NCI-H1694 (cell line): ENCODE measurements around the gene CHST15.

ENCODE experiments used
- DNase-seq: peaks from one replicate; lab custom pipeline; 2025; lab: John Stamatoyannopoulos, UW

The CHST15 gene

DNA sequence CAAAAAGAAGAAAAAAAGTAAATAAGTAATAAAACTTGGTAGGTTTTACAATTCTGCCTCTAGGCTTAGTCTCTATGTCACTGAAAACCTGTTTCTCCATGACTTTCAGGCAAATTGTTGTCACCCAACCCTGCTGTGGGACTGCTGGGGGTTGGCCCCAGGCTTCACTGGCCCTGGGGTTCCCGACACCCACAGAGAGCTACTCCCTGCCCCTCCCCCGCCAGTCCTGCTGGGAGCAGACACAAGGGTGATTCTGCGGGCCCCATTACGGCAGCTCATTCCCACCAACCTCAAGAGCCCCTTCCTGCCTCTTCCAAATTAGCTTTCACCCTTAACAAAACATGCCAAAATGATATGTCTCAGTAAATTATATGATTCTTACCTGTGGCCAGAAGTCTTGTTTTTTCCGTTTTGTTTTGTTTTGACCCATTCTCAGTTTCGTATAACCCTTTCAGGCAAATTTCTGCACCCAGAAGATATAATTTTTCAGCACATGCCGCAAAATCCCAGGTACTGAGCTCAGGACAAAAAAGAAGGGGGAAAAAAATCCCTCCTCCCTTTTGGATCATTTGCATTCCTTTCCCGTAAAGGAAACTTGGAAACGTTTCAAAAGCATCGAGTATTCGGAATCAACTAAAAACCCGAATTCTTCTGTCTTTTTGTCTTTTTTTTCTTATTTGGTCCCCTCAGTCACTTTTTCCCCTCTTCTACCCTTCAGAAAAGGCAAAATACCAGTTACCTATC, 27.8 kb downstream of the CHST15 start:
- DNase-seq: no peak

DNA sequence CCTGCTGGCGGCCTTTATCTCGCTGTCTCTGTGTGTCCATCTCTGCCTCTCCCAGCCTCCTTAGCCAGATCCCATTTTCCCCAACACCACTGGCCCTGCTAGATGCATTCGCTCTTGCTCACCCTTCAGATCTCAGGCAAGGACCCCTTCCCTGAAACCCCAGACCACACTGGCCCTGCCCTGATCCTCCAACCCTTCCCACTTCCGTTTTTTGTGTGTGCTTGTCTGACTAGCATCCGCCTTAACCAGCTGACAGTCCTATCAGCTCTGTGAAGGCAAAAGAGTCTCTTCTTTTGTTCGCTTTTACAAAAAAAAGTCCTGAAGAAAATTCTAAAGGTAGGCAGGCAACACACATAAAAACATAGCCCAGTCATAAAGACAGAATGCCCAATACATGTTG, 28.7 kb downstream of the CHST15 start:
- DNase-seq: no peak

DNA sequence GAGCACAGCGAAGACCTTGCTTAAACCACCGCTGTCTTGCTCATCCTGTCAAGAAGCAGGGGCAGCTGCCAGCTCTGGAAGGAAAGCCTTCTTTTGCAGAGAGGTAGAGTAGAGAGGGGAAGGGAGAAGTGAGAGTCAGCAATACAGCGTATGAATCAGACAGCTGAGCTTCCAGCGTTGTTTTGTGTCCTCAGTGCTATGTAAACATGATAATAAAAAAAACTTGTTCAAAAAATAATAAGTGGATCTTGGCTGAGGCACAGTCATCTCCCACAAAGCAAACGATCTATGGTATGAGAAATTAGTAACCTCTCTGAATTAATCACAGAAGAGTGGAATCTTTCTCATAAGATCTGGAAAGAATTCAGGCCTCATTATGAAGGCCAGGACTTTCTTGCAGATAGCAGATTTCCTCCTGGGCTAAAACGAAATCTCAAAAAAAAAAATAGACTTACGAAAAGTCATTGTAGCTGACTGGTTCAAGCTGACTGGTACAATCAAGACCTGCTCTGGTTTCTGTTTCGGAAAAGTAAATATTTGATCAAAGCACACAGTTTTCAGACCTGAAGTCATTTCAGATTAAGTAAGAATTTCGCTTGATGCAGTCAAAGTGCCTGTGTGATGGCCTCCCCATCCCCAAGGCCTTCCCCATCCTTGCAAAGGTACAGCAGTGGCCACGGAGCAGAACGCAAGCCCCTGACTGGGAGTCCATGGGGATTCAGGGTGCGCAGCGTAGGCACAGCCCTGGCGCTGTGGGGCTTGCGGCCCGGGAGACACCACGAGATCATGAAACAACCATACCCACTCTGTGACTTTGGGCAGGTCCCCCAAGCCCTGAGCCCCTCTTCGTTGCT, 29.4 kb downstream of the CHST15 start:
- DNase-seq: no peak

DNA sequence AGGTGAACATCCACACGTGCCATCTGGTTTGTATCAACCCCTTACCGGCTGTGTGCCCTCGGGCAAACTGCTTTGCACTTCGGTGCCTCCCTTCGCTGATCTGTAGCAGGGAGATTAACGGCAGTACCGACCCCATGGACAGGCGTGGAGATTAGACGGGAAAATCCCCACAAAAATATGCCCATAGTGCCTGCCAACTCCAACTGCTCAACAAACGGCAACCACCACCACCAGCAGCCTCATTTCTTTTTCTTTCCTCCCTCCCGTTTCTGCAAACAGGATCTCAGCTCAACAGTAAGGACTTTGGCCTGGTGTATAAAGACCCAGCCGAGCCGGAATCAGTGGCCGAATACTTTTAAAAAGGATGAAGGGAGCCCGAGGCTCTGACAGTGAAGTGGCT, 31.0 kb downstream of the CHST15 start:
- no peak for DNase-seq

DNA sequence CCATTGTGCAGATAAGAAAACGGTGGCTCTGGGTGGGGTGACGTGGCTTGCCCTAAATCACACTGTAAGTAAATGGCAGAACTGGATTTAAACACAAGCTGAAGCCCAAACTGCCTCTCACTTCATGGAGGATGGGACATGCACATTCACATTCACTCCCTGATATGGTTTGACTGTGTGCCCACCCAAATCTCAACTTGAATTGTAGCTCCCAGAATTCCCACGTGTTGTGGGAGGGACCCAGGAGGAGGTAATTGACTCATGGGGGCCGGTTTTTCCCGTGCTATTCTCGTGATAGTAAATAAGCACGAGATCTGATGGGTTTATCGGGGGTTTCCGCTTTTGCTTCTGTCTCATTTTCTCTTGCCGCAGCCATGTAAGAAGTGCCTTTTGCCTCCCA, 32.4 kb downstream of the CHST15 start:
- no peak for DNase-seq

DNA sequence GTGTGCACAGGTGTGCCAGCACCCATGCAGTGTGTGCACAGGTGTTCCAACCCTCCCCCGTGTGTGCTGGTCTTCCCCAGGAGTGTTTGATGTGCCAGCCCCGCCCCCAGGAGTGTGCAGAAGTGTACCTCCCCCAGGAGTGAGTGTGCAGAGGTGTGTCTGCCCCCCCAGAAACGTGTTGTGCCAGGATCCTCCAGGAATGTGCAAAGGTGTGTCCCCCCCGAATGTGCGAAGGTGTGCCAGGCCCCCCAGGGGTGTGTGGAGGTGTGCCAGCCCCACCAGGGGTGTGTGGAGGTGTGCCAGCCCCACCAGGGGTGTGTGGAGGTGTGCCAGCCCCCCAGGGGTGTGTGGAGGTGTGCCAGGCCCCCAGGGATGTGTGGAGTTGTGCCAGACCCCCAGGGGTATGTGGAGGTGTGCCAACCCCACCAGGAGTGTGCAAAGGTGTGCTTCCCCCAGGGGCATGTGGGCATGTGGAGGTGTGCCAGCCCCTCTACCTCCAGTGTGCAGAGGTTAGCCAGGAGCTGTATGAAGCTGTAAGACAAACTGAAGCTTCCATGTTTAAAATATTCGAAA, 33.2 kb downstream of the CHST15 start:
- DNase-seq: no peak

DNA sequence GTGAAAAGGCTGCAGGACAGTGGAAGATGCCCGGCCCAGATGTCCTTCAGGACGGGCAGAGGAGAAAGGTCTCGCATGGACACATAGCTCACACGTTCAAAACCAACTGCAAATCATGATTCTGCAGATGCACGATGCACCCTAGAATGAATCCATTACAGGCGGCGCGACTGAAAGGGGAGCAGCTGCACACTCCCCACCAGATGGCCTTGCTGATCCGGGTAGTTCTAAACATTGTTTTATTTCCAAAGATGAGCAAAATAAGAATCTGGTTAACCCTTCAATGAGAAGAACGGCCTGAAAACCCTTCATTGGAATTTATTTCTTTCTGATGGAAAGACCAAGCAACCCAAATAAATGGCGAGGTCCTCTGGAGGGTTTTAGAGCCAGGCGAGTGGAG, 33.8 kb downstream of the CHST15 start:
- peak; percentile 48 for DNase-seq

DNA sequence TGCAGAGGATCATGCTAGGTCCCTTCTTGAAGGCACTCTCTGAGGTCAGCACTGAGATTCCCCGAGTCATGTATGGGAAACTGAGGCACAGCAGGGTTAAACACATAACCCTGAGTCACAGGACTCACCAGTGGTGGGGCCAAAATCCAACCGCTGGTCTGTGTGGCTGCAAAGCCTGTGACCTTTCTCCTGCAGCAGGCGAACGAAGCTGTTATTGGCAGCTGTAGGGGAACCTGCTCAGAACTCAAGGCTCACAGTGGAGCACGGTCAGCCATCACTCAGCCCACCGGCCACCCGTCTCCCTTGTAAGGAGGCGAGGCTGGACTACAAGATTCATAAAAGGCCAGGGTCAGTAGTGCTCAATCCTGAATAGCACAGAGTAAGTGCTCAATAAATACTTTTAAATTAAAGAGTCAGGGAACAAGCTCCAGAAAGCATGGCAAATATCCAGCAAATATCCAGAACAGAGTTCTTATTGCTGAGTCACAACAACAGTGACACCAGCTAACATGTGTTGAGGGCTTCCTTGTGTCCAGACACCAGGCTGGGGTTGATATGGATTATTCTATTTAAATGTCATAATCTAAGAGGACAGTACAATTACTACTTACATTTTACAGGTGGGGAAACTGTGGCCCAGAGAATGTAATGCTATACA, 34.9 kb downstream of the CHST15 start:
- no peak for DNase-seq

DNA sequence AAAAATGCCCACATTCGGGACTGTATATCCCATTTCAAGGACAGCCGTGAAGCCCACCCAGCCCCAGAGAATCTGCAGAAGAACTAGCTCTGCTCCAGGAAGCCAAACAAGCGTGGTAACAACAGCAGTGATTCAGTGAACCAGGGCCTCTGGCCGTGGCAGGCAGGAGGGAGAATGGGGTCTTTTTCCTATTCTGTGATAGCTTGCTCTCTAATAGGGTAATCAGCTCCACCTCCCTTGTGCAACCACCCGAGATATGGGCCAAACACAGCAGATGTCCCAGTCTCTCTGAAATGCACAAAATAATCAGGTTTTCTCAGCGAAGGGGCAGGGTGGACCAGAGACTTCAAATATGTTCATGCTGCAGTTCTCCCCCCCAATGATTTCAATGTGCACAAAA, 35.8 kb downstream of the CHST15 start:
- DNase-seq: peak; percentile 31

DNA sequence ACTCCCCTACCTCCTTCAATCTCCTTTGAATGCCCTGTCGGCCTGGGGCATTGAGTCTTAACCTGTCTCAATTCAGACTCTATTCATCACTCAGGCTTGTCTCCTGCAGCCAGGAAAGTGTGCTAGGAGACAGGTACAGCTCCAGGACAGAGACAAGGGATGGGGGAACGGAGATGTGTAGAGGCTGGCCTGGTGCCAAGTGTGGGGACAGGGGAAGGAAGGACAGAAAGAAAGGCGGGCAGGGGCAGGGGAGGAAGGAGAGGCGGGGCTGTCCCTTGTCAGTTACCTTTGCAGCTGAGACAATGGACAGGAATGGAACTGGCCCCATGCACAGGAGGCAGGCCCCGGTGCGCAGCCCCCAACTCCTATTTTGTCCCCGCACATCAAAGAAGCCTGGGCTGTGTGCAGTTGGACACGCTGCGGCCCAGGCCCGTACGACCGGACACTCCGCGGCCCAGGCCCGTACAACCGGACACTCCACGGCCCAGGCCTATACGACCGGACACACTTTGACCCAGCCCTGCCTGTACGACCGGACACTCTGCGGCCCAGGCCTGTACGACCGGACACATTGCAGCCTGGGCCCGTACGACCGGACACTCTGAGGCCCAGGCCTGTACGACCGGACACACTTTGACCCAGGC, 36.9 kb downstream of the CHST15 start:
- DNase-seq: no peak

DNA sequence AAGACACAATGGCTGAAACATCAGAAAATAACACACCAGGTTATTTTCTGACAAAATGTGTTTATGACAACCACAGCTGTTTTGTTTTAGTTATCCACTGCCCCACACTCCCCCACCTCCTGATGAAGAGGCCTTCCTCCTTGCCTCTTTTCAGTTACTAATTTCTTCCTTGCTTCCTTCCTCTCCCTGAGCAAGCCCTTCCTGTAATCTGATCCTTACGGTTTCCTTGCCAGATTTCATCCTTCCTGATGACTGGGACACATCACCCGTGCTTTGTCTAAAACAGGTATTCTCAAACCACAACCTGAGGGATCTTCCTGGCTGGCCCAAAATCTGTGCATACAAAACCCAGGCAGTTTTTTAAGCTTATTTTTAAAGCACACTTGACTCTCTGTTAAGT, 39.4 kb downstream of the CHST15 start:
- DNase-seq: no peak

DNA sequence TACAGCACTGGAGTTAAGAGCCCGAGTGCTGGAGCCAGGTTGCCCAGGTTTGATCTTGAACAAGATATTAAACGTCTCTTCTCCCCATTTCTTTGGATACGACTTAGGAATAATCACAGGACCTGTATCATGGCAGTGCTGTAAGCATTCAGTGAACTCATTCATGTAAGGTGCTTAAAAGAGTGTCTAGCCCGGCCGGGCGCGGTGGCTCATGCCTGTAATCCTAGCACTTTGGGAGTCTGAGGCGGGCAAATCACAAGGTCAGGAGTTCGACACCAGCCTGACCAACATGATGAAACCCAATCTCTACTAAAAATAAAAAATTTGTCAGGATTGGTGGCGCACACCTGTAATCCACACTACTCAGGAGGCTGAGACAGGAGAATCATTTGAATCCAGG, 40.8 kb downstream of the CHST15 start:
- no peak for DNase-seq

DNA sequence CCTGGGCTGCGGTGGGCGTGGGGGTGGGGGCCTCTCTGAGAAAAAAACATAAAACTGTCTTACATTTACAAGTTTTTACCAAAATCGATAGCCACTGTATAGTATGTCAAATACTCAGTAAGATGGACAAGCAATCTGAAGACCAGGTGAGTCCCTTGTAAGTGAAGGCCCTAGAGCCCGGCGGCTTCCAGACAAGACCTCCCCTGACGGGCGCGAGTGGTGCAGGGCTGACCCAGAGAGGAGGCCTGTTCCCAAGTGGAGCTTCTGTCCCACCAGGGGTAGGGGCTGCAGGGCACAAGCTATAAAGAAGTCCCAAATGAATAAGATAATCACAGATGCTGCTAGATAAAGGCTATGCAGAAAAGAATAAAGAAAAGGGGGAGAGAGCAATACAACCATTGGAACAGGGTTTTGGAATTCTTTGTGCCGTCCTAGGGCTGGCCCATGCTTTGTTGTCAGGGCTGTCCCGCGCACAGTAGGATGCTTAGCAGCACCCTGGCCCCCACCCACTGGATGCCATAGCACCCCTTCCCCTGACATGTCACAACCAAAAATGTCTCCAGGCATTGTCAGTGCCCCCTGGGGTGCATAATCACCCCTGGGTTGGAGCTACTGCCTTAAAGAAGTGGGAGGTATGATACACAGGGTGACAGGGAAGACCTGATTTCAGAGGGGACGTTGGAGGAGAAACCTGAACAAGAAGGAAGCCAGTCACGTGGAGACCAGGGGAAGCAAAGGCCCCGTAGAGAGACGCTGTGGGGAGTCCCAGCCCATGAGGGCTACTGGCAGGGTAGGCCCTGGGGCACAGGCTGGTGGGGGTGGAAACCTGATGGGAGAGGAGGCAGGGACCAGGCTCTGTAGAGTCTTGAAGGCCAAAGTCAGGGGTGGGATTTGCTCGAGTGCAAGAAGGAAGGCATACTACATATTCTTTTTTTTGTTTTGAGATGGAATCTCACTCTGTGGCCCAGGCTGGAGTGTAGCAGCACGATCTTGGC, 43.1 kb downstream of the CHST15 start:
- DNase-seq: no peak

DNA sequence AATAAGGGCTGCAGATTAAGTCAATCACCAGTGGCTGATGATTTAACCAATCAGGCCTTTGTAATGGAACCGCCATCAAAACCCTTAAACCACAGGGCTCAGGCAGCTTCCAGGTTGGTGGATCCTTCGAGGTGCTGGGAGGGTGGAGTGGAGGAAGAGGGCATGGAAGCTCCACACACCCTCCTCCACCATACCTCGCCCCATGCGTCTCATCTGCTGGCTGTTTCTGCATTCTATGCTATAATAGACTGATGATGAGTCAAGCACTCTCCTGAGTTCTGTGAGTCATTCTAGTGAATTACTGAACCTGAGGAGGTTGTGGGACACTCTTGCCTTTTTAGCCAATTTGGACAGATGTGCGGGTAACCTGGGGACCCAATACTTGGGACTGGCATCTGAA, 43.9 kb downstream of the CHST15 start:
- DNase-seq: no peak

DNA sequence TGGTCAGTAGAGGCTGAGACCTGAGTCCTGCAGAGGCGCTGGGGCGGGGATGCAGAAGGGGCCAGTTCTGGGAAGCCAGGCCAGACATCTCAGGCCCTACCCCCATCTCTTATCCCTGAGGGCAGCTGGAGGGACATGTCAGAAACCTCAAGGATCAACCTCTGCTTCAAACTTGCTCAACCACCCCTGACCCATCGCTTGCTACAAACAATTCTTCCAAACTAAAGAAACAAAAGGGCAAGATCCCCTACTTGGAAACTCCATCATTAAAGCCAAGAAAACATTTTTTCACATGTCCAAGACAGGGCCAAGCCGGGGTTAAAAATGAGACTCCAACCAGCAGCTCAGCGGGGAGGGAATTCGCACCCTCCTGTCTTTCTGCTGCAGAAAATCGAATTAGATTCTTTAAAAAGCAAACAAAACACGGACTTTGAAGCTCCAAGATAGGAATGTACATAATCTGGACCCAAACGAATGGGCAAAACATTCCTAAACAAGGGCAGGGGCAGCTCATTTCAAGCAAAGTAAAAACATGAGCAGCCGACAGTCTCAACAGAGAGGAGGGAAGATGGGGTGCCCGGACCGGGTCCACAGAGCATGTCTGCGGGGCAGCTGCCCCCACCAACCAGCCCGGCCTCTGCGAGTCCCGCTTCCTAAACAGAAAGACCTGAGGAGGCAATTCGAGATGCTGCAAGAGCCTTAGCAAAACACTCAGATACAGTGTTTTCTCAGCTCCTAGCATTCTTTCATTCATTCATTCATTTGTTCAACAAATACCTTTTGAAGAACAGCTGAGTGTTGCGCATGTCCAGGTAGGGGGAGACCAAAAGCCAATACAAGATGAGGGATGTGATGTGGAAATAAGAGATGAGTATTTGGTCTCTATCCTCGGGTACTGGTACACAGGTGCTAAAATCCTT, 44.8 kb downstream of the CHST15 start:
- no peak for DNase-seq

DNA sequence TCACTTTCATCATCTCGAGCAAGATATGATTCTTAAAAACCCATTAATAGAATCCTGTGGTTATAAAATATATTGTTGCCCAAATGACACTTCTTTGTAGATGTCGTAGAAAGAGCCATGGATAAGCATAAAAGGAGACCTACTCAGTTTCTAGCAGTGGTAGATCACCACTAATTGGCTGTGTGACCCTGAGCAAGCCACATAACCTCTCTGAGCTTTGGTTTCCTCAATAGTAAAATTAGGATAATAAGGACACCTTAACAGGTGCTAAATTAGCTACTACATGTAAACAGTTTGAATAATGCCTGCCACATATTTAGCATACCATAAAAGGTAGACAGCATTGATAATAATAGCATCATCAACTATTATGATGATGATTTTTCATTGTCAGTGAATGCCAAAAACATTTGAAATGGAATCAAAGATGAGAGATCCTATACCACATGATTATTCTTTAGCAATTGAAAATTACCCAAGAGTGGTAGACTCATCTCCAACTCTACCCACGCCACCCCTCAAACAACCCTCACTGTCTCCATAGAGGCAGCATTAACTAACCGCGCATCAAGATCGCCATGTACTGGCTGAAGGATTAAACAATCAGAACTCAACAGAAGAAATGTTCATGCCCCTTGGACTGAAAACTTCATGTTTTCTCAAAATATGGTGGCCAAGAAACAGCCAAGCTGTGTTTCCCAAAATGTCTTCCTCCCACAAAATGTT, 45.8 kb downstream of the CHST15 start:
- DNase-seq: no peak

DNA sequence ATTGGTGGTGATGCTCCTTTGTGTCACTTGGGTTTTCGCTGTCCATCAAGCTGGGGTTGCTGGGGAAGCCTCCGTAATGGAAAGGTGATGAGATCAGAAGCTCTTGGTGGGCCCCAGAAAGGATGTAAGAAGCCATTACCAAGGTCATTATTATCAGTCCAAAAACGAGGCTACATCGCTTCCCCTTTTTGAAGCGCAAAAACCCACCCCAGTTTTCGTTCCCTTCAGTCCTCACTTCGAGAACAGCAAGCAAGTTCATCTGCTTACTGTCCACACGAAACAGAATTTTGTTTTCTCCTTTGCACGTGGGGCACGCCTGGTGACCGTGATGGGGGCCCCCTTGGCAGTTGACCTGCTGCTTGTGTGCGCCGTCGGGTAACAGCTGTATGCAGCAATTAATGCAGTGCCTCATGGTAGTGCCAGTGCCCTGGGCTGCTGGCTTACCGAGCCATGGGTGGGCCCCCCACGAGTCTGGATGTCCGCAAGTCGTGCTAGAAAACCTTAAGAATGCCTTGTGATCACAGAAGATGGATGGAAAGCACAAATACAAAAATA, 47.5 kb downstream of the CHST15 start:
- DNase-seq: no peak

DNA sequence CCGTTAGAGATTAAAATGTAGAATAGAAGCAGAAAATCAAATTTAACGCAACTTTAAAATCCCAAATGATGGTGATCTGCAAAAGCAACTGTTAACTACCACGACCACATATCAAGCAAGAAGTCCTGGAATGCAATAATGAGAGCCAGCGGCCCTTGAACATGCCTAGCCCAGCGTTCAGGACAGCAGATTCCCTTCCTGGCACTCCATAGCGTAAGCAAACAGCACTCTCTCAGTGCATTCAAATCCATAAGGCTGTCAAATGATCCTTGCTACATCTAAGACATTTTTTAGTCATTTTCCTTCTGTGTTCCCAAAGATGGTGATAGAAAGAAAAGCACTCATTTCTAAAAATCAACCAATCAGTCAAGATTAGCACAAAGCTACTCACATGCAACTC, 48.1 kb downstream of the CHST15 start:
- no peak for DNase-seq
